22Rv1 (cell line): ENCODE measurements around the gene MTA1.

Experiments used
- CTCF ChIP-seq: fragments of 450-650 bp; IDR thresholded peaks from 2 replicates; pipeline ENCODE4 v1.5.1; 2017; ENCODE audit warnings: mild to moderate bottlenecking
- ZFX ChIP-seq: fragments of 450-650 bp; IDR thresholded peaks from 2 replicates; pipeline ENCODE4 v1.6.1; 2017; ENCODE audit warnings: antibody characterized with exemption, borderline replicate concordance

DNA sequence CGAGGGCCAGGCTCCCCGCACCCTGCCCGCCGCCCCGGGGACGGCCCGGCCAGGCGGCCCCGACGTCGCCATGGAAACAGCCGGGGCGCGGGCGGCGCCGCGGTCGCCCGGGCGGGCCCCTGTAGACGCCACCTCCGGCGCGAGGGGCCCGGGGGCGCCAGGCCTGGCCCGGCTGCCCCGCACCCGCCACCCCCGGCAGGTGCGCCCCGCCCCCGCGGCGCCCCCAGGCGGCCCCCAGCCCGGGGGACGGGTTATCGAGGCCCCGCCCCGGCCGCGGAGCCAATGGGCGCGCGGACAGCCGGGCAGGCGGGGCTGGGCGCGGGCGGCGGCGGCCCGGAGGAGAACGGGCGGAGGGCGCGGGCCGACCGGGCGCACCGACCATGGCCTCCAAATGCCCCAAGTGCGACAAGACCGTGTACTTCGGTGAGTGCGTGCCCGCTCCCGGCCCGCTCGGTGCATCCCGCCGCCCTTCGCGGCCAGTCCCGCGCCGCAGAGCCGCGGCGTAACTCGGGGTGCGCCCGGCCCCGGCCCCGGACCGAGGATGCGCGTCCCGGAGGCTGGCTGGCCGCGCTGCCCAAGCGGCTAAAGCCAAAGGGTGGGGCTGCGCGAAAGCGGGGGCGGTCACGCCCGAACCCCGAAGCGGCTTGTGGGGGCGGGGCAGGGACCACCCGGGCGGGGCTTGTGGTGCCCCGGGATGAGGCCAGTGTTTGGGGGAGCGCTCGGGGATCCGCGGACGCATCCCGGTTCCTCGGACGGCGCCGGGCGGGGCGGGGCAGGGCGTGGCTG, 55.0 kb downstream of the MTA1 start, which contains the start of gene CRIP2:
- no peak for TF ChIP-seq CTCF
- TF ChIP-seq ZFX: no peak
